HG03025 (cell line): ENCODE measurements around the gene HEXB.
A peak's percentile ranks its signal among the peaks of the same experiment; 100 is the strongest.

Source experiments
- ATAC-seq: cut with Tn5 transposase; IDR thresholded peaks from one replicate; pipeline ENCODE4 v1.9.1; 2021; ENCODE audit warnings: mild to moderate bottlenecking, moderate library complexity; ENCODE audit not compliant: unreplicated experiment, low FRiP score

The HEXB gene

GRCh38 chr5:74684900-74685851 is at the start of gene HEXB:
Gene HEXB, plus strand, starts transcription at chr5:74685233. Its CDS starts 28 bp downstream, at chr5:74685261.
- peak; percentile 78 for ATAC-seq

- ATAC-seq: no peak
Measured at GRCh38 chr5:74636149-74636548, 48.9 kb upstream of the HEXB start.

- no peak for ATAC-seq
Measured at GRCh38 chr5:74636552-74636951, 48.5 kb upstream of the HEXB start.

- no peak for ATAC-seq
Measured at GRCh38 chr5:74638544-74638969, 46.5 kb upstream of the HEXB start.

GRCh38 chr5:74638970-74639806 is 45.8 kb upstream of the HEXB start:
- no peak for ATAC-seq

- ATAC-seq: peak; percentile 18
Measured at GRCh38 chr5:74639807-74640449, 45.1 kb upstream of the HEXB start.

- peak; percentile 66 for ATAC-seq
Measured at GRCh38 chr5:74640450-74640953, 44.5 kb upstream of the HEXB start, which contains the start of gene ENC1. Gene ENC1, minus strand, starts transcription at chr5:74640728. Its CDS starts 4,243 bp downstream, at chr5:74636485.

- peak; percentile 17 for ATAC-seq
Measured at GRCh38 chr5:74640954-74641734, 43.9 kb upstream of the HEXB start.

- no peak for ATAC-seq
Measured at GRCh38 chr5:74641735-74642542, 43.1 kb upstream of the HEXB start.

GRCh38 chr5:74642543-74642863 is 42.5 kb upstream of the HEXB start:
- ATAC-seq: no peak

GRCh38 chr5:74643111-74643562 is 41.9 kb upstream of the HEXB start:
- ATAC-seq: no peak

GRCh38 chr5:74647096-74647495 is 37.9 kb upstream of the HEXB start:
- no peak for ATAC-seq

GRCh38 chr5:74648835-74649293 is 36.2 kb upstream of the HEXB start:
- ATAC-seq: peak; percentile 69

- no peak for ATAC-seq
Measured at GRCh38 chr5:74649421-74649973, 35.5 kb upstream of the HEXB start.

- no peak for ATAC-seq
Measured at GRCh38 chr5:74651710-74652109, 33.3 kb upstream of the HEXB start.

GRCh38 chr5:74652576-74652975 is 32.5 kb upstream of the HEXB start:
- no peak for ATAC-seq

GRCh38 chr5:74653991-74654390 is 31.0 kb upstream of the HEXB start:
- no peak for ATAC-seq

- no peak for ATAC-seq
Measured at GRCh38 chr5:74655206-74655605, 29.8 kb upstream of the HEXB start.
